ENCODE measurements around the gene PPM1L.
"Not testable (repeated sequence)": the region's sequence is repeated elsewhere in the genome, so short reads cannot be mapped to it uniquely, and the experiment has no call there.

Gene PPM1L

GRCh38 chr3:160941885-160942494 lies 186.0 kb downstream of the PPM1L start:
- peak; percentile 85 for FAIRE-seq

GRCh38 chr3:160943996-160944395 lies 188.0 kb downstream of the PPM1L start:
- no peak for FAIRE-seq

GRCh38 chr3:160945336-160945735 lies 189.3 kb downstream of the PPM1L start:
- no peak for FAIRE-seq

GRCh38 chr3:160948273-160948672 lies 192.2 kb downstream of the PPM1L start:
- no peak for FAIRE-seq

GRCh38 chr3:160949460-160949859 lies 193.4 kb downstream of the PPM1L start:
- no peak for FAIRE-seq

GRCh38 chr3:160950542-160950941 lies 194.5 kb downstream of the PPM1L start:
- FAIRE-seq, result no peak

GRCh38 chr3:160950954-160951353 lies 194.9 kb downstream of the PPM1L start:
- no peak for FAIRE-seq

- no peak for FAIRE-seq
Observed at GRCh38 chr3:160951642-160952487, 195.8 kb downstream of the PPM1L start.

- no peak for FAIRE-seq
Observed at GRCh38 chr3:160953686-160954085, 197.7 kb downstream of the PPM1L start.

- FAIRE-seq, result no peak
Observed at GRCh38 chr3:160956785-160957184, 200.8 kb downstream of the PPM1L start.

GRCh38 chr3:160960568-160960967 lies 204.5 kb downstream of the PPM1L start:
- no peak for FAIRE-seq

- no peak for FAIRE-seq
Observed at GRCh38 chr3:160963949-160964348, 207.9 kb downstream of the PPM1L start.

- FAIRE-seq, result no peak
Observed at GRCh38 chr3:160968761-160969160, 212.7 kb downstream of the PPM1L start.

- no peak for FAIRE-seq
Observed at GRCh38 chr3:160973067-160973809, 217.2 kb downstream of the PPM1L start.

GRCh38 chr3:160977773-160978172 lies 221.7 kb downstream of the PPM1L start:
- no peak for FAIRE-seq

- no peak for FAIRE-seq
Observed at GRCh38 chr3:160980740-160981139, 224.7 kb downstream of the PPM1L start.

GRCh38 chr3:160981217-160981938 lies 225.3 kb downstream of the PPM1L start:
- FAIRE-seq, result no peak

GRCh38 chr3:160982491-160982890 lies 226.5 kb downstream of the PPM1L start:
- FAIRE-seq, result no peak

GRCh38 chr3:160983900-160984299 lies 227.9 kb downstream of the PPM1L start:
- FAIRE-seq, result not testable (repeated sequence)

- no peak for FAIRE-seq
Observed at GRCh38 chr3:160986069-160986468, 230.0 kb downstream of the PPM1L start.

GRCh38 chr3:160987982-160988964 lies 232.2 kb downstream of the PPM1L start:
- FAIRE-seq, result no peak

GRCh38 chr3:160990446-160990845 lies 234.4 kb downstream of the PPM1L start:
- no peak for FAIRE-seq
